ENCODE results near the gene BRSK1.

GRCh38 chr19:55297267-55297666 is 13.5 kb downstream of the BRSK1 start:
- TF ChIP-seq GATA2 (IDR thresholded peaks at IDR 0.05; ENCODE audit: low read depth, low read length): no peak
- no peak for TF ChIP-seq GATA3 (IDR thresholded peaks at IDR 0.05; ENCODE audit: low read depth, low read length)
